ENCODE measurements around the gene C6orf89. TPM values are rescaled to one million over a fixed set of nuclear protein-coding genes. Genes with fewer than 3 reads are reported as not detected.

Gene C6orf89, protein sequence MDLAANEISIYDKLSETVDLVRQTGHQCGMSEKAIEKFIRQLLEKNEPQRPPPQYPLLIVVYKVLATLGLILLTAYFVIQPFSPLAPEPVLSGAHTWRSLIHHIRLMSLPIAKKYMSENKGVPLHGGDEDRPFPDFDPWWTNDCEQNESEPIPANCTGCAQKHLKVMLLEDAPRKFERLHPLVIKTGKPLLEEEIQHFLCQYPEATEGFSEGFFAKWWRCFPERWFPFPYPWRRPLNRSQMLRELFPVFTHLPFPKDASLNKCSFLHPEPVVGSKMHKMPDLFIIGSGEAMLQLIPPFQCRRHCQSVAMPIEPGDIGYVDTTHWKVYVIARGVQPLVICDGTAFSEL
- total RNA-seq: 31.8 and 39.8 TPM in 2 replicates

DNA sequence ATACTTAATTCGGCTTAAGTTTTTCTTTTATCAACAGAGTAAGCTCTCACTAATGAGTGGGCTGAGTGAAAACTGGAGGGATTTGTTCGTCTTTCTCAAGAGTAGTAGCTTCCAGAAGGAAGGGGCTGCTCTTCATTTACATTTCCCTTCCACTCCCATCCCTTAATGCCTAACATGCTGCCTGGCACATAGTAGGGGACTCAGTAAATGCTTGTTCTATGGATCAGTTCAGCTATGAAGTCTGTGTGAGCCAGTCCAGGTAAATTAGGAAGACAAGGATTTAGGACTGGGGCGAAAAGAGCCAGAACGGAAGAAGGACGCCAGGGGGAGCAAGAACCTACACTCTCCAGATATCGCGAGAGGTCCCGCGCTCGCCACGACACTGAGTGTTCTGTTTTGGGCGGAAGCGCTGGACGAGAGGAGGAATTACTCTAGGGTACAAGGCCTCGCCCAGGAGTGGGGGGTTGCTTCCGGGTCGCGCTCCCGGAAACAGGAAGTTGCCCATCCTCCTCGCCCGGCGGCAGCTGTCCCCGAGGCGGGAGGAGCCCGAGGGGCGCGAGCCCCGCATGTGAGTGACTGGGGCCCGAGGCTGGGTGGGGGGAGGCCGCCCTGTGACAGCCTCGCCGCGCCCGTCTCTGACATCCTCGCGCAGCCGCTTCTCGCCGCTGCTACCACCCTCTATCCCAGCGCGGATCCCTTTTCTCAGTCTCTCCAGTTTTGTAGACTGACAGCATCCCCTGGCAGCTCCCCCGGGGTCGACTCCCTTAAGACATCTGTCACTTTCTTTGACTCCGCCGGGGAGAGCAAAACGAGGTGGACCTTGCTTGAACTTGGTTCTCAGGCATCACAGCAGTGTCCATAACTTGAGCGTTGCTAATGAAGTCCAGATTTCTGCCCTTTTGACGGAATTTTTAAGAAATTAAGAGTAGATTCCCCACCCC lies at the start of gene C6orf89:
Gene C6orf89, plus strand, starts transcription at position 492 of the 941 bp plus-strand sequence. CDS start 13,493 bp downstream, outside the sequence.

DNA sequence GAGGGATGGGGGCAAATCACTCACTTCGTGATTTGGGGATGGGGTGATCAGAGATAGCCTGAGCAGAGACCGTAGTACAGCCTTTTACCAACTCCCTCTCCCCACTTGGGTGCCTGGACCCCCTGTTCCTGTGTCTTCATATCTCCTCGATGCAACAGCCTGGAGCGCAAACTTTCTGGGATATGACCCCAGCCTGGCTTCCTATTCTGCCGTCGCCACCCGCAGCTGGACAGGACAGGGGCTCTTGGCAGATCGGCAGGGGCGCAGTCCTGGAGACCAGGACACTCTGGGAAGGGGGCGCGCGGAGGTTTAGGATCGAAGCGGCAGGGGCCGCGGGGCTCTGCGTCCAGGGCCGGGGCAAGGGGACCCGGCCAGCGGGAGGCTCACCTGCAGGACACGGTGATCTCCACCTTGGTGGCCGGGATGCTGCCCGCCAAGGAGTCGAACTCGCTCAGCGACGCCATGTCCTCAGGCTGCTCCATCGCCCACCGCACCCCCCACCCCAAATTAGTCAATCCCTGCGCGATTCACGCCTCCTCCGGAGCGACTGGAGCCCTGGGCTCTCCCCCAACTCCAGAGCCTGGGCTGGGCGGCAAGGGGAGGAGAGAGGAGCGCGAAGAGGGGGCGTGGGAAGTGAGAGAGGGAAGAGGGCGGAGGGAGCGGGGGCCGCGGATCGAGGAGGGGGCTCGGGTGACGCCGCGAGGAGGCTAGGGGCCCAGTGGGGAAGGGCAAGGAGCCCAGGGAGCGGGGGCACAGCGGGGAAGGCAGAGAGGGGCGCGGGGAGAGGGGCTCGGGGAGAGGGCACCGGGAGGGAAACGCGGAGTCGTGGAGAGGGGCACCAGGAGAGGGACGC lies 46.6 kb upstream of the C6orf89 start, which contains the start of gene CPNE5:
Gene CPNE5, minus strand, starts transcription at position 549 of the 853 bp plus-strand sequence. Its CDS starts 67 bp downstream, at position 482.

DNA sequence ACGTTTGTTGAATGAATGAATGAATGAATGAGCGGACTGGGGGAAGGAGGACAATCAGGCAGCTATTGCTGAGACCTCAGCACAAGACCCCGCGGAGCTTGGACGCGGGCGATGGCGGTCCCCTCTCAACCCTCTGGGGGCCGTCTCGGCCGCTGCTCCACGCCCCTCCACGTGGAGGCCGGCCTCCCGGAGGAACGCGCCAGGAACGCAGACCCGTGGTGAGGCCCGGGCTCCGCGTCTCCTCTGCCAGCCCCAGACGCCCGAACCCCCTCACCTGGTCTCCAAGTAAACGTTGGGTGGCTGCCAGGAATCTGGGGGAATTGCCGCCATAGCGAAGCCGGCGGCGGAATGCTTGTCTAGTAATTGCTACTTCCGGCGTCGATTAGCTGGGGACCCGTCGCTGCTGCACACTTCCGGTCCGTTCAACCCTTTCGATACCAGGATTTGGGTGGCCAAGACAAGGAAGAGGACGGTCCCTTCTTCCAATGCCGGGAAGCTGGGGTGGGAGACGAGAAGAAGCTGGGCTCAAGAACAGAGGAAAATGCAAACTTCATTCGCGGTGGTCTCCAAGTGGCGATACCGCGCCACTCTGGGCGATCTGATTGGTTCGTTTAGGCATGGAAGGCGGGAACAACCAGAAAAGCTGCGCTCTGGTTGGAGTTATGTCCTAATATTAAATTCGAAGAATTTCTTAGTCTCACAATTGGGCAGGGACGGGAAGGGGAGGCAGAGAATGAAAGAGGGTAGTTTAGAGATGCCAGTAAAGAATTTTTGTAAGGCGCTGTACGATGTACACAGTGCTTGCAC lies 11.1 kb upstream of the C6orf89 start, which contains the start of gene PPIL1:
Gene PPIL1, minus strand, starts transcription at position 361 of the 807 bp plus-strand sequence. Its CDS starts 31 bp downstream, at position 330.

DNA sequence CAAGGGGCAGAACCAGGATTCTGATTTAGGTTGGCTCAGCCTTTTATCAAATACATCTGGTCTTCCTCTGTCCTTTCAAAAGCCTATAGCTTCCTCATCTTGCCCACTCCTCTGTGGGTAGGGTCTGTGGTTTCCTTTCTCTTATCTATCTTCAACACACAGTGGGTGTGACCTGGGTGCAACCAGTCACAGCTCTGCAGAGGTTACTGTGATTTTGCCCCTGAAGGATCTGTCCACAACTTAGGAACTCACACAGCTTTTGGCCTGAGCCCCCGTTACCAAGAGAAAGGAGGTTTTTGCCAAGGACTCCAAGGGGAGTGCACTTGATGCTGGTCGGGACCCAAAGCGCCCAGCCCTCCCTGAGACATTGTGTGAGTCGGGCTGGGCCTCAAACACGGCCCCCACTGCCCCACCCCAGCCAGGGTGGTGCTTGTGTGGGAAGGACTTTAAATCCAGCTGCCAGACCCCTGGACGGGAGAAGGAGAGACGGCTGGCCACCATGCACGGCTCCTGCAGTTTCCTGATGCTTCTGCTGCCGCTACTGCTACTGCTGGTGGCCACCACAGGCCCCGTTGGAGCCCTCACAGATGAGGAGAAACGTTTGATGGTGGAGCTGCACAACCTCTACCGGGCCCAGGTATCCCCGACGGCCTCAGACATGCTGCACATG lies 68.6 kb downstream of the C6orf89 start, which contains the start of gene PI16:
Gene PI16, plus strand, starts transcription at position 477 of the 670 bp plus-strand sequence. Its CDS starts 23 bp downstream, at position 500.

Other genes with a start within 250 kb of the C6orf89 start
- 165 and 194 TPM in 2 replicates for gene CDKN1A, start 207.2 kb upstream of the C6orf89 start, total RNA-seq
- under 0.01 TPM in 1 of 2 replicates, not detected in the other for gene RAB44, start 188.1 kb upstream of the C6orf89 start, total RNA-seq
- gene CPNE5, start 46.5 kb upstream of the C6orf89 start, total RNA-seq: 4.4 and 9.3 TPM in 2 replicates
- gene PPIL1, start 11.1 kb upstream of the C6orf89 start, total RNA-seq: 35.4 and 46.6 TPM in 2 replicates
- not detected in 2 replicates for gene PI16, start 68.8 kb downstream of the C6orf89 start, total RNA-seq
- gene MTCH1, start 100.2 kb downstream of the C6orf89 start, total RNA-seq: 219 and 222 TPM in 2 replicates
- gene FGD2, start 119.7 kb downstream of the C6orf89 start, total RNA-seq: not detected in 2 replicates